Lower leg skin (tissue), 4 donors: Measurements from ENCODE around the gene INPP5F. TPM values are rescaled to one million over a fixed set of nuclear protein-coding genes. Genes with fewer than 3 reads are reported as not detected.

Experiments used
- DNase-seq, 2 donors: peaks; one replicate each; pipeline ENCODE4 v3.0.0-alpha.2; 2019; ENCODE audit warnings: low spot score in 2 of 2
- H3K4me3 ChIP-seq: fragments of 200-600 bp; sonication (generic); 2 replicates; pipeline ENCODE4 v1.5.1; 2017; ENCODE audit warnings: mild to moderate bottlenecking, low read depth; ENCODE audit not compliant: poor library complexity, severe bottlenecking
- CTCF ChIP-seq, 3 donors: fragments of 450-650 bp; IDR thresholded peaks; one replicate each; pipeline ENCODE4 v1.5.1; 2016; ENCODE audit warnings: antibody characterized with exemption in 3 of 3, mild to moderate bottlenecking in 3 of 3, moderate library complexity in 2 of 3
- POLR2A ChIP-seq, 2 donors: fragments of 450-650 bp; IDR thresholded peaks; one replicate each; pipeline ENCODE4 v1.6.1; 2016 to 2017; ENCODE audit warnings: antibody characterized with exemption in 2 of 2, mild to moderate bottlenecking in 1 of 2, moderate library complexity in 1 of 2
- WGBS, 2 donors: methylation state at CpG; one replicate each; pipeline ENCODE4 v1.1.5; 2018; 5-methylcytosine and 5-hydroxymethylcytosine counted together
- intact Hi-C: fragments of 100-400 bp; cut with DNase I; formaldehyde crosslinking; loops from one replicate; pipeline ENCODE4 v1.15.0; 2023; ENCODE audit warnings: low total_unique reads
- total RNA-seq, 4 donors: library from RNA; depleted of rRNA; stranded (reverse); fragments of >200 nt; gene quantifications; one replicate each; pipeline ENCODE4 v1.1.0, GENCODE V29; 2016

The INPP5F gene
- total RNA-seq, 4 donors from 2014 or later = 13.8 to 17.1 (median 15.0) TPM

GRCh38 chr10:119750391-119751230 is 24.8 kb downstream of the INPP5F start:
- intact Hi-C loops = no loop called here
- no peak for TF ChIP-seq POLR2A (IDR thresholded peaks at IDR 0.05)
- TF ChIP-seq CTCF (IDR thresholded peaks at IDR 0.05) = peak in 1 of 3 donors; percentile 86
- 32 to 37% methylated on average over 9 of the region's 9 CpGs for whole genome bisulfite sequencing, 2 donors
- no peak overlapping the region for H3K4me3 ChIP-seq
- DNase-seq = peak; percentile 73 to 88

- DNase-seq = no peak
- intact Hi-C loops = no loop called here
- 86 to 91% methylated on average over 2 of the region's 2 CpGs for WGBS, 2 donors
- no peak for TF ChIP-seq CTCF (IDR thresholded peaks at IDR 0.05)
- TF ChIP-seq POLR2A (IDR thresholded peaks at IDR 0.05) = no peak
- H3K4me3 ChIP-seq = no peak overlapping the region
Measured at GRCh38 chr10:119753309-119753708, 27.5 kb downstream of the INPP5F start.

DNA sequence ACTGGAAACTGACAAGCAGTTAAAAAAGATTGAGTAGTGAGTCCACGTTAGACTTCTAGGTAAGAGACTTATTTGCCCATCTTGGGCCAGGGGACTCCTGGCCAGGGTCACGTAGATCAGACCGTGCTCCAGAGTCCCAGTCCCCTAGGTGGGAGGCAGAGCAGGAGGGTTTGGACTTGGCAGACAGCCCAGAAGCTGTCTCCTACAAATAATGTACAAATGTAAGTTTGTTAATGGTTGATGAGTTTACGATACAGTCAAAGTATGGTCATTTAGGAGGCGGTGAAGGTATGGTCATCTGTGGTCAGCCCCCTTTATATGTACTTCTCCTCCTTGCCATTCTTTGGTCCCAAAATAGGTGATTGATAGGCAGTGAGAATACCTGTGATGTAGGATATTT is 28.2 kb downstream of the INPP5F start:
- TF ChIP-seq POLR2A (IDR thresholded peaks at IDR 0.05) = no peak
- intact Hi-C loops = no loop called here
- no peak for DNase-seq
- WGBS, 2 donors = 85 to 91% methylated on average over 5 of the region's 5 CpGs
- H3K4me3 ChIP-seq = no peak overlapping the region

GRCh38 chr10:119754936-119755335 is 29.1 kb downstream of the INPP5F start:
- intact Hi-C loops = no loop called here
- TF ChIP-seq POLR2A (IDR thresholded peaks at IDR 0.05) (no peak), CTCF (IDR thresholded peaks at IDR 0.05) (no peak)
- no peak overlapping the region for H3K4me3 ChIP-seq
- WGBS, 2 donors = 95 to 96% methylated on average over 4 of the region's 4 CpGs
- no peak for DNase-seq

DNA sequence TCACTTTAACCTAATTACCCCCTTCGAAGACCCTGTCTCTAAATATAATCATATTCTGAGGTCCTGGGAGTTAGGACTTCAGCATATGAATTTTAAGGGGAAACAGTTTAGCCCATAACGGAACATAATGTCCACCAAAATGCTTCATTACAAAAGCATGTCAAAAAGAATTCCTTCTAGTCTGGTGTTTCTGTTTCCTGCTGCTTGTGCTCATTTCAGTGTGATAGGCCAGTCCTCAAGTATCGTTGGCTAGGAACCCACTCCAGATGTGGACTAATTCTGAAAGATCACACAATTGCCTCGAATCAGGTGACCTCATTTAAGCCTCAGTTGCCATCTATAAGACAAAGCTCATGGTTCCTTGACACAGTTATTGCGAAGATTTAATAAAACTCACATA is 29.6 kb downstream of the INPP5F start:
- no peak overlapping the region for H3K4me3 ChIP-seq
- intact Hi-C loops = no loop called here
- 90 to 95% methylated on average over 5 of the region's 5 CpGs for WGBS, 2 donors
- no peak for DNase-seq
- TF ChIP-seq CTCF (IDR thresholded peaks at IDR 0.05) = no peak
- no peak for TF ChIP-seq POLR2A (IDR thresholded peaks at IDR 0.05)

DNA sequence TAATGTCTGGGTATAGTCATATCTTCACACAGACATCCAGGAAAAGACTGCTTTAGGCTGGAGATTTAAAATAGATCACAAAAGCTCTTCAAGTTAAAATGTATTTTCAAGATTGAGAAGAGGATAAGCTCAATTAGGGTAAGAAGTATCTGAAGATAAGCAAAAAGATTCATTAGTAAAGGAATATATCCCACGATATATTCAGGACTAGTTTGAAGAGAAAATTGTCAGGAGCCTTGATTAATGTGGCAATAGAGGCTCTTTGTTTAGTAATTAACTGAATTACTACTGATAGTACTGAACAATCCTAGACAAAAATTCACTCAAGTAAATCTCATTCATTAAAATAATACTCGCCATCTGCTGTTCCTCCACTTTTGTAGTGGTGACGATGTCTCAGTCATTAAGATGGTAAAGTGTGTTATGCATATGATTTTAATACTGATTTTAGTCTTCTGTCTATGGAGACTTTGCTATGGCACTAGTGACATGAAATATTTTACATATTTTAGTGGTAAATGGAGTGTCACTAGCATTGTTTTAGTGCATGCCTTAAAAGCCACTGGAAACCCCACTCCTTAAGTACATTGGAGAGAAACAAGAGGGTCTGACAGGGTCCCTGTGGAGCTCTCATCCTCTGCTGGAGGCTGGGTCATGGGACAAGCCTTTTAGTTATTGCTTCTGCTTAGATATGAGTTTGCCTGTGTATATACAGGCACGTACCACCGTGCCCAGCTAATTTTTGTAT is 32.8 kb downstream of the INPP5F start:
- no peak for DNase-seq
- intact Hi-C loops = no loop called here
- 90% methylated on average over 5 of the region's 5 CpGs for WGBS, 2 donors
- H3K4me3 ChIP-seq = no peak overlapping the region
- TF ChIP-seq CTCF (IDR thresholded peaks at IDR 0.05) (no peak), POLR2A (IDR thresholded peaks at IDR 0.05) (no peak)
